Spleen (tissue), 13 donors: ENCODE results near the gene PHF24. TPM values are rescaled to one million over a fixed set of nuclear protein-coding genes. Genes with fewer than 3 reads are reported as not detected.

Experiments used
- DNase-seq: peaks from one replicate; pipeline ENCODE4 v3.0.0-alpha.2; 2020
- H3K27ac ChIP-seq, 8 donors: fragments of 200-600 bp; sonication (generic) in 7 of 8; 1 replicate in 4 of 8; 2 replicates in 4 of 8; pipeline versions ENCODE4 v1.5.0 to v1.8.0; 2016 to 2021; ENCODE audit warnings: inconsistent platforms in 4 of 8, mild to moderate bottlenecking in 4 of 8, moderate library complexity in 1 of 8
- H3K27me3 ChIP-seq, 7 donors: fragments of 200-600 bp; sonication (generic) in 6 of 7; replicated peaks in 1 of 7; 1 replicate in 4 of 7; 2 replicates in 3 of 7; pipeline versions ENCODE4 v1.5.0 to v1.8.0; 2016 to 2021; ENCODE audit warnings: inconsistent platforms in 3 of 7, mild to moderate bottlenecking in 1 of 7
- H3K36me3 ChIP-seq, 6 donors: fragments of 200-600 bp; sonication (generic) in 5 of 6; 1 replicate in 4 of 6; 2 replicates in 2 of 6; pipeline versions ENCODE4 v1.5.0 to v1.8.0; 2016 to 2021; ENCODE audit warnings: inconsistent platforms in 2 of 6
- H3K4me1 ChIP-seq, 6 donors: fragments of 200-600 bp; sonication (generic) in 5 of 6; 1 replicate in 3 of 6; 2 replicates in 3 of 6; pipeline versions ENCODE4 v1.5.0 to v1.8.0; 2016 to 2021; ENCODE audit warnings: inconsistent platforms in 3 of 6
- H3K4me3 ChIP-seq, 8 donors: fragments of 200-600 bp; sonication (generic) in 7 of 8; 1 replicate in 4 of 8; 2 replicates in 4 of 8; pipeline versions ENCODE4 v1.5.0 to v1.8.0; 2016 to 2021; ENCODE audit warnings: inconsistent platforms in 4 of 8, mild to moderate bottlenecking in 4 of 8, moderate library complexity in 2 of 8
- H3K9me3 ChIP-seq, 8 donors: fragments of 200-600 bp; sonication (generic) in 7 of 8; 1 replicate in 4 of 8; 2 replicates in 4 of 8; pipeline versions ENCODE4 v1.5.0 to v1.8.0; 2016 to 2021; ENCODE audit warnings: inconsistent platforms in 4 of 8
- POLR2A ChIP-seq, 3 donors: fragments of 450-650 bp; IDR thresholded peaks; one replicate each; pipeline ENCODE4 v1.5.1; 2017; ENCODE audit warnings: antibody characterized with exemption in 3 of 3, mild to moderate bottlenecking in 1 of 3
- POLR2AphosphoS5 ChIP-seq, 3 donors: sonication (generic); formaldehyde crosslinking; IDR thresholded peaks; one replicate each; pipeline ENCODE4 v1.5.1; 2017; ENCODE audit warnings: antibody characterized with exemption in 3 of 3
- WGBS, 5 donors: extraction: QIAGEN DNeasy Blood & Tissue Kit in 3 of 5; methylation state at CpG; one replicate each; pipeline versions ENCODE4 v1.1.5 to v1.1.7; 2013 to 2018; 5-methylcytosine and 5-hydroxymethylcytosine counted together
- intact Hi-C: fragments of 100-400 bp; cut with DNase I; formaldehyde crosslinking; loops from one replicate; pipeline ENCODE4 v1.15.0; 2023; ENCODE audit warnings: low total_unique reads
- long read RNA-seq, 2 donors: transcript quantifications; one replicate each; lab custom pipeline, GENCODE V29; 2026
- polyA plus RNA-seq, 3 donors: library from polyadenylated mRNA; stranded (reverse); fragments of 200-250 nt; gene quantifications; one replicate each; pipeline ENCODE4 v1.2.1, GENCODE V29; 2013
- total RNA-seq, 7 donors: library from RNA; depleted of rRNA in 3 of 7; stranded (reverse); fragments of >200 nt in 3 of 7; fragmentation: NEBNext Ultra II Directional in 4 of 7; extraction: Animal tissue kit (Norgen Biotek cat#: 25700) in 4 of 7; gene quantifications; one replicate each; pipeline versions ENCODE4 v1.1.0 to v1.2.1, GENCODE V29; 2016 to 2021
- TF ChIP-seq, protein P1 (sequence below), 11 experiments: fragments of 200-600 bp in 7 of 11; fragments of 450-650 bp in 4 of 11; sonication (generic) in 4 of 11; IDR thresholded peaks in 8 of 11; conservative IDR thresholded peaks in 3 of 11; 1 replicate in 7 of 11; 2 replicates in 4 of 11; pipeline versions ENCODE4 v1.4.0 to v1.8.0; 2016 to 2021; ENCODE audit warnings: antibody characterized with exemption in 11 of 11, inconsistent platforms in 4 of 11, mild to moderate bottlenecking in 1 of 11
- donor health status: healthy with polysubstance abuse.
- donor health status: DM: no; HTN: no; CAD: no; lungs with moderate emphysema.
- donor health status: DM: no; HTN: no; CAD: no.
- donor health status: Bipolar disorder and iron deficiency.
- donor health status: healthy.
- donor health status: DM: no; HTN: no; CAD: no.
- donor health status: DM: yes; HTN: yes; CAD: no.

Gene PHF24
- total RNA-seq, result 1 to 10 TPM in 2 of 7 donors, under 1 TPM in 5; 0.17 to 2.4 (median 0.67) TPM
- under 1 TPM; 0.24 to 0.36 (median 0.26) TPM for polyA plus RNA-seq
- long read RNA-seq, donor 1, result 0 reads
- long read RNA-seq, donor 2, result 0 reads

DNA sequence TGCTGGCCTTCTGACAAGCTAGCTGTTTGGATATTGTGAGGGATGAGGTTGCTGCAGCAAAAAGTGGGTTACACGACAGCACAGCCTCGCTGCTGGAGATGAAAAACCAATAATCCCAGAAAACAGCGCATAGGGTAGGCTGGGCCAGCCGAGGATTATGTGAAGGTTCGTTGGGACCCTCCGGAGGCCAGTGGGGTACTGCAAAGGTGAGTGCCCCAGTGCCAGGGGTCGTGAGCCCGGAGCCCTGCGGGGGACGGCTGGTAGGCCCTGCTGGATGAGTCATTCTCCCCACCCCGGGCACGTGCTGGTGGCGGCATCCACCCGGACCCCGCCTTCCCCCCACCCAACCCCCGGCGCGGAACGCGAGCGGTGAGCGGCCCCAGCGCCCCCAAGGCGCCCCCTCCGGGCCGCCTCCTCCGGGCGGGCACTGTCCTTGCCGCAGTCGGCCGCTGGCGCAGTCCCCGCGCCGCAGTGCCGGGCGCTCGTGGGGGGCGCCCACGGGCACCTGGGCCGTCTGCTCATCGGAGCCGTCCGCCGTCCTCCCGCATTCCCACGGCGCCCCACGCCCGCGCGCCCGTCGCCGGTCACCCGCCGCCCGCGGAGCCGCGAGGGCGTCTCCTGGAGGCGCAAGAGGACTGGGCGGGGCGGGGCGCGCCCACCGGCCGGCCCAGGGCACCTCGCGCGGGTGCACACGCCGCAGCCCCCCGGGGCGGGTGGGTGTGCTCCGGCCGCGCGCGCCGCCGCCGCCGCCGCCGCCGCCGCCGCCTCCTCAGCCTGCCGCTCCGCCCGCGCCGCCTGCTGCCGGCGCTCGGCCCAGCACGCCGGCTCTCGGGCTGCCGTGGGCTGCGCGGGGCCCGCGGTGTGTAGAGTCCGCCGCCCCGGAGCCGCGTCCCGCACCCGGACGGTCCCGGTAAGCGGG, at the start of gene PHF24:
TSS of gene PHF24 (plus strand) at position 794 of the 919 bp plus-strand sequence. CDS start 13,014 bp downstream, outside the sequence.
- intact Hi-C loops, result no loop called here
- Histone ChIP-seq H3K27ac (no peak within 1 kb of the TSS), H3K27me3 (peaks cover 0 to 87% (median 40%) of the 10 kb centered on the region in 7 donors), H3K4me1 (peaks cover 0 to 15% (median 7%) of the 10 kb centered on the region in 6 donors), H3K4me3 (peak within 1 kb of the TSS in 6 of 8 donors; percentile 17 to 73 (median 46)), H3K9me3 (no peaks in the 10 kb centered on the region), H3K36me3 (no peaks in the 10 kb centered on the region)
- TF ChIP-seq POLR2A (IDR thresholded peaks at IDR 0.05) (no peak), POLR2AphosphoS5 (IDR thresholded peaks at IDR 0.05) (no peak)
- TF ChIP-seq, protein P1, sequence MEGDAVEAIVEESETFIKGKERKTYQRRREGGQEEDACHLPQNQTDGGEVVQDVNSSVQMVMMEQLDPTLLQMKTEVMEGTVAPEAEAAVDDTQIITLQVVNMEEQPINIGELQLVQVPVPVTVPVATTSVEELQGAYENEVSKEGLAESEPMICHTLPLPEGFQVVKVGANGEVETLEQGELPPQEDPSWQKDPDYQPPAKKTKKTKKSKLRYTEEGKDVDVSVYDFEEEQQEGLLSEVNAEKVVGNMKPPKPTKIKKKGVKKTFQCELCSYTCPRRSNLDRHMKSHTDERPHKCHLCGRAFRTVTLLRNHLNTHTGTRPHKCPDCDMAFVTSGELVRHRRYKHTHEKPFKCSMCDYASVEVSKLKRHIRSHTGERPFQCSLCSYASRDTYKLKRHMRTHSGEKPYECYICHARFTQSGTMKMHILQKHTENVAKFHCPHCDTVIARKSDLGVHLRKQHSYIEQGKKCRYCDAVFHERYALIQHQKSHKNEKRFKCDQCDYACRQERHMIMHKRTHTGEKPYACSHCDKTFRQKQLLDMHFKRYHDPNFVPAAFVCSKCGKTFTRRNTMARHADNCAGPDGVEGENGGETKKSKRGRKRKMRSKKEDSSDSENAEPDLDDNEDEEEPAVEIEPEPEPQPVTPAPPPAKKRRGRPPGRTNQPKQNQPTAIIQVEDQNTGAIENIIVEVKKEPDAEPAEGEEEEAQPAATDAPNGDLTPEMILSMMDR (IDR thresholded peaks at IDR 0.05 in 8 of 11, conservative IDR thresholded peaks at IDR 0.05 in 3 of 11), result no peak
- peak; percentile 81 for DNase-seq
- 1 to 8% (median 2%) methylated on average over 11 to 116 of the region's 116 CpGs for WGBS, 5 donors

DNA sequence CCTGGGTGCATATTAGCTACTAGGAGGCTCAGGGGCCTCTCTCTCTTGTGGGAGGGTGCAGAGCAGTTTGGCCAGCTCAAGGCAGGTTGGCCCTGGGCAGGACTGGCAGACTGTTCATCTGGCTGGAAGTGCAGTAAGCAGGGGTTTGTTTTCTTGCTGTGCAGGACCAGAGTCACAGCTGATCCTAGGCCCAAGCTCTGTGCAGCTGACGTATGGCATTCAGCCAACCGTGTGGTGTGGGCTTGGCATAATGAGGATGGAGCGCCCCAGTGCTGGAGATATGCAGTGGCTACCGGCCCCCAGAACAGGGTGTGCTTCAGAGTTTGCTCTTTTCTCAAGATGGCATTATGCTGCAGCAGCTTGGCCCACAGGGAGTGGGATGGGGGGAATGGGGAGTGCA, 31.0 kb upstream of the PHF24 start:
- intact Hi-C loops, result no loop called here
- H3K36me3 ChIP-seq, result no peaks in the 10 kb centered on the region
- no peak overlapping the region for H3K27ac ChIP-seq
- TF ChIP-seq POLR2A (IDR thresholded peaks at IDR 0.05), result no peak
- TF ChIP-seq, protein P1 (IDR thresholded peaks at IDR 0.05 in 8 of 11, conservative IDR thresholded peaks at IDR 0.05 in 3 of 11), result no peak
- H3K9me3 ChIP-seq, result peaks cover 3 to 27% (median 21%) of the 10 kb centered on the region in 8 donors
- WGBS, 5 donors, result 80 to 93% (median 91%) methylated on average over 1 to 4 of the region's 4 CpGs
- peaks cover 0 to 29% (median 0%) of the 10 kb centered on the region in 7 donors for H3K27me3 ChIP-seq
- no peak for DNase-seq
- H3K4me1 ChIP-seq, result no peaks in the 10 kb centered on the region
- H3K4me3 ChIP-seq, result no peak overlapping the region

DNA sequence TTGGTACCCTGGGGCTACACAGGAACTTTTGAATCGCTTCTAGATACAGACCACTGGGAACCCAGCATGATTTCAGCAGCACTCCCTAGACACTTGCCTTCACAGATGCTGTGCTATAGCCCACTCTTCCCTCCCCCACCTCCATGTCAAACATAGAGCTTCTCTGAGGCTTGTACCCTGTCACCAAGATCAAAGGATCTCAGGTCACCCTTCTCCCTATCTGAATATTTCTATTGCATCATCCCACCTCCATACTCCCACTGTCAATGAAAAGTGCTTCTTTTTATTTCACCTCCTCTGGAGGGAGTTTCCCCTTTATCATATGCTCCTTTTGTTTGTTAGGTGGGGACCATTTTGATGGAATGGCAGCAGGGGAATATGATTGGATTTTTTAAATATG, 29.2 kb upstream of the PHF24 start:
- no peak for TF ChIP-seq POLR2AphosphoS5 (IDR thresholded peaks at IDR 0.05)
- TF ChIP-seq, protein P1 (IDR thresholded peaks at IDR 0.05 in 8 of 11, conservative IDR thresholded peaks at IDR 0.05 in 3 of 11), result no peak
- TF ChIP-seq POLR2A (IDR thresholded peaks at IDR 0.05), result no peak

More for the DNA sequence above, 29.2 kb upstream of the PHF24 start:
- DNase-seq, result no peak
- Histone ChIP-seq H3K27ac (no peak overlapping the region), H3K9me3 (peaks cover 3 to 24% (median 21%) of the 10 kb centered on the region in 8 donors), H3K4me1 (no peaks in the 10 kb centered on the region), H3K36me3 (no peaks in the 10 kb centered on the region), H3K4me3 (no peak overlapping the region), H3K27me3 (peaks cover 0 to 29% (median 0%) of the 10 kb centered on the region in 7 donors)
- WGBS, 5 donors, result 84 to 100% (median 95%) methylated on average over 1 of the region's 1 CpG
- intact Hi-C loops, result no loop called here
